HCT116 (cell line): ENCODE results near the gene TNFRSF14.

Experiments
- EZH2 ChIP-seq: fragments of 200-600 bp; sonication (generic); IDR thresholded peaks from 2 replicates; pipeline ENCODE4 v1.6.1; 2017; ENCODE audit warnings: antibody characterized with exemption, mixed run types
- EZH2phosphoT487 ChIP-seq: fragments of 200-600 bp; IDR thresholded peaks from 2 replicates; pipeline ENCODE4 v1.6.1; 2018; ENCODE audit warnings: antibody characterized with exemption, borderline replicate concordance
- REST ChIP-seq: IDR thresholded peaks from 2 replicates; pipeline ENCODE4 v1.6.1; 2012; ENCODE audit warnings: low read depth
- TF ChIP-seq, protein P1 (sequence below), 3 experiments: fragments of 200-600 bp in 1 of 3; sonication (generic) in 1 of 3; IDR thresholded peaks in 2 of 3; conservative IDR thresholded peaks in 1 of 3; 2 replicates each; pipeline ENCODE4 v1.5.1; 2012 to 2017; ENCODE audit warnings: low read depth in 2 of 3, low read length in 2 of 3, antibody characterized with exemption in 1 of 3, borderline replicate concordance in 1 of 3, control low read depth in 1 of 3, mild to moderate bottlenecking in 1 of 3, mixed read lengths in 1 of 3, mixed run types in 1 of 3, moderate library complexity in 1 of 3; ENCODE audit not compliant: insufficient read depth in 1 of 3

- TF ChIP-seq REST = no peak
- TF ChIP-seq, protein P1, sequence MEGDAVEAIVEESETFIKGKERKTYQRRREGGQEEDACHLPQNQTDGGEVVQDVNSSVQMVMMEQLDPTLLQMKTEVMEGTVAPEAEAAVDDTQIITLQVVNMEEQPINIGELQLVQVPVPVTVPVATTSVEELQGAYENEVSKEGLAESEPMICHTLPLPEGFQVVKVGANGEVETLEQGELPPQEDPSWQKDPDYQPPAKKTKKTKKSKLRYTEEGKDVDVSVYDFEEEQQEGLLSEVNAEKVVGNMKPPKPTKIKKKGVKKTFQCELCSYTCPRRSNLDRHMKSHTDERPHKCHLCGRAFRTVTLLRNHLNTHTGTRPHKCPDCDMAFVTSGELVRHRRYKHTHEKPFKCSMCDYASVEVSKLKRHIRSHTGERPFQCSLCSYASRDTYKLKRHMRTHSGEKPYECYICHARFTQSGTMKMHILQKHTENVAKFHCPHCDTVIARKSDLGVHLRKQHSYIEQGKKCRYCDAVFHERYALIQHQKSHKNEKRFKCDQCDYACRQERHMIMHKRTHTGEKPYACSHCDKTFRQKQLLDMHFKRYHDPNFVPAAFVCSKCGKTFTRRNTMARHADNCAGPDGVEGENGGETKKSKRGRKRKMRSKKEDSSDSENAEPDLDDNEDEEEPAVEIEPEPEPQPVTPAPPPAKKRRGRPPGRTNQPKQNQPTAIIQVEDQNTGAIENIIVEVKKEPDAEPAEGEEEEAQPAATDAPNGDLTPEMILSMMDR (IDR thresholded peaks at IDR 0.05 in 2 of 3, conservative IDR thresholded peaks at IDR 0.05 in 1 of 3; ENCODE audit: borderline replicate concordance in 1 of 3, insufficient read depth in 1 of 3, low read depth in 2 of 3, low read length in 2 of 3) = peak in 2 of 3 experiments; percentile 55 to 58; a peak in 4 of 6 replicates
- no peak for TF ChIP-seq EZH2
- TF ChIP-seq EZH2phosphoT487 = no peak
Measured at GRCh38 chr1:2539312-2539907, 16.8 kb upstream of the TNFRSF14 start.
